Measurements from ENCODE around the gene ARID1B.

The ARID1B gene

DNA sequence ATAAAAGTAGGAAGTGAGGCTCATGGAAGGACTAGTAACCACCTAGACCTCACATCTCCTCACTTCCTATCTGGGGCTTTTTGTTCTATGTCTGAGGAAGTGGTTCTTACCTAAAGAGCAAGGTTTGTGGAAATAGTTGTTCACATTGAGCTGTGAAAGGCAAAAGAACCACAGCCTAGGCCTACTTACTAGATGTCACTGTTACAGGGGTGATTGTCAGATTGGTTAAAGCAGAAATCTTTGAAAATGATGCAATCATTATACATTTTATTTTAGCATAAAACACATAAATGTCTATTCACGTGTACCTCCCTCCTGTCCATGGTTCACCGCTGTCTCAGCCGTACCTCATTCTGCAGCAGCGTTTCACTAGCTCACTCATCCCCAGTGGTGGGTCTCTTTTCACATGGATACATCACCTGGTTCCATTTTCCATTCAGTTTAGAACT lies 277.4 kb downstream of the ARID1B start:
- DNase-seq (ENCODE audit: low spot score), result no peak

DNA sequence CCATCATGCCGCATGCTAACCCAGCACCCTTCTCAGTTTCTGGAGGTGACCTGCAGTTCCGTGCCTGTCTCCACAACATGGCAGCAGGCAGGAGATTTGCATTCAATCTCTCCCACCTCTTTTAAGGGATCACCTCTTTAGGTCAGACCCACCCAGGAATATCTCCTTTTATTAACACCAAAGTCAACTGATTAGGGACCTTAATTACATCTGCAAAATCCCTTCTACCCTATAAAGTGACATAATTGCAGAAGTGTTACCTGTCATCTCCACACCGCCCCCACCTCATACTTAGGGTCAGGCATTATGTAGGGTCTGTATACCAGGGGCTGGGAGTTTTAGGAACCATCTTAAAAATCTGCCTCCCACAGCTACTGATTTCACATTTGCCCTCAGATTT lies 278.7 kb downstream of the ARID1B start:
- DNase-seq (ENCODE audit: low spot score), result no peak

- DNase-seq (ENCODE audit: low spot score), result no peak
These were observed 279.1 kb downstream of the ARID1B start for GRCh38 chr6:157056275-157056674.

DNA sequence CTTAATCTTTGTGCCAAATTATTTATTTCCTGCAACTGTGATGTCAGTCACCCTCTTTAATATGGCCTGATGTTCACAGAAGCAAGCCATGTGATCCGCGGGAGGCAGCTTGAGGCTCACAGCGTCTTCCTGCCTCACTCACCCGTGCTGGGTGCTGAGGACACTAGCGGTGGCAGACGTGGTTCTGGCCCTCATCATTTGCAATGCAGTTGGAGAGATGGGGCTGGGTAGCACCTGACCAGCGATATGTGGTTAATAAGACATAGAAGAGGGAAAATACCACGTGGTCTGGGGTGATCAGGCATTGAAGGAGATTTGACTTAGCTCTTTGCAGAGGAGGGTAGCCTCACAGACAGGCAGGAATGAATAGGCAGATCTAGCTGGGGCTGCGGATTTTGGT lies 281.4 kb downstream of the ARID1B start:
- no peak for DNase-seq (ENCODE audit: low spot score)

DNA sequence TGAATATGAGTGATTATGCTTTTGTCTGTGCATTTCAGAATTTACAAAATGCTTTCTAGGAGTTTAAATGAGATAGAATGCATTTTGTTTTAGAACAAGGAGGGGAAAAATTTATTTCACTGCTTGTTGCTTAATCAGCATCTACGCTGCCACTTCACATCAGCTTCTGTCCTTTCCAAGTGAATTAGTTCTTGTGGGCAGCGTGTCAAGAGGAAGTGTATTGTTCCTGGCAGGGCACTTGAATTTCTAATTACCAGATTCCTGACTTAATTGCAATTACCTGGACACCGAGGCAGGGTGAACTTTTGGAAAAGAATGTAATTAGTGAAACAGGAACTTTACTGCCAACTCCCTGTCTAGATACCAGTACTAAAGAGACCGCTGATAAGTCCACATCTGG lies 282.6 kb downstream of the ARID1B start:
- no peak for DNase-seq (ENCODE audit: low spot score)

GRCh38 chr6:157060440-157060952 lies 283.3 kb downstream of the ARID1B start:
- DNase-seq (ENCODE audit: low spot score), result no peak

GRCh38 chr6:157061770-157062594 lies 284.8 kb downstream of the ARID1B start:
- DNase-seq (ENCODE audit: low spot score), result no peak

GRCh38 chr6:157063176-157063905 lies 286.2 kb downstream of the ARID1B start:
- no peak for DNase-seq (ENCODE audit: low spot score)

- DNase-seq (ENCODE audit: low spot score), result no peak
These were observed 286.7 kb downstream of the ARID1B start for GRCh38 chr6:157063923-157064322.

DNA sequence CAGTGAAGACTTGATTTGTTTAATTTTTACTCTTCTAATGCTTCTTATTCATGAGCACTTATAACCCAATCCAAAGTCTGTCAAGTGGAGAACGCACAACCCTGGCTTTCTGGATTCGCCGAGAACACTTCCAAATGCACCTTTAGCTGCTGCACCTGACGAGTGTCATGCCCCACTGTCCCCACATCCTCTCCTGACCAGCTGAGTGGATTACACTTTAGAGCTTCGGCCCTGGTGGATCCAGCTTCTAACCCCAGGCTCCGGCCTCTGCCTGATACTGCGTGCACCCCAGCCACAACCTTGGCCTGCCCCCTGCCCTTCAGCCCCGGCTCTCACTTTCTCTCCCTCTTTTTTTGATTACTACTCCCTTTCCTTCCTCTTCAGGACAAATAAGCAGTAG lies 287.3 kb downstream of the ARID1B start:
- no peak for DNase-seq (ENCODE audit: low spot score)

- DNase-seq (ENCODE audit: low spot score), result no peak
These were observed 288.2 kb downstream of the ARID1B start for GRCh38 chr6:157065366-157065765.

- DNase-seq (ENCODE audit: low spot score), result no peak
These were observed 289.8 kb downstream of the ARID1B start for GRCh38 chr6:157066781-157067491.

DNA sequence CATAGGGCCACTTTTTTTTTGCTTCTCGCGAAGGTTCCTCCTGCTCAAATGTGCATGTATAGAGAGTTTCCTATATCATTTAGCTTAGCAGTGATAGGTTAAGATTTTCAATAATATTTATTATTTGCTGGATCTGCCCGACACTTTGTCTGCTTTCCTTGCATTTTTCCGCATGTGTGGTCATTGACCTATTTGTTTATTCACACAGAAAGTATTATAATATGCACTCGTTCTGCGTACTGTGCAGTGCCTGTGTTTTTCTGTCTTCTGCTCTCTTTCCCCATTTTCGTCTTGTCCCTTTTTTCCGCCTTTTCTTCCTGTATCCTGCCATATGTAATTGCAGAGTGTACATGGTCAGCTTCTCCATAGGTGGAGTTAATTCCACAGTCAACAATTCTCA lies 290.3 kb downstream of the ARID1B start:
- no peak for DNase-seq (ENCODE audit: low spot score)

GRCh38 chr6:157068691-157069324 lies 291.6 kb downstream of the ARID1B start:
- DNase-seq (ENCODE audit: low spot score), result no peak

DNA sequence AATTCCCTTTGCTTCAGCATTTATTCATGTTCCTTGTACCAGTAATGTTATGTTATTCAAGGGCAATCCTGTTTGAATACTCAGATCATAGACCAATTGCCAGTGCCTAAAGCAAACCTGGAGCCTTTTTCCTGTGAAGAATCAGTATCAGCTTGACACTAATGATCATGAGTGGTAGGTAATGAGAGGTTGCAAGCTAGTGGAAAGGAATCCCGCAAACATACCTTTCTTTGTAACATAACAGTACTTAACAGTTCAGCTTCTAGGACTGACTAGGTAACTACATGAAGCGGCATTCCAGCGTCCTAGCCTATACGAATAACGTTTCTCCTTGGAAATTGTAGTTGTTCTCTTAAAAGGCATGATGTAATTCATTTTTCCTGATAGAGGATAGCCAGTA lies 292.4 kb downstream of the ARID1B start:
- no peak for DNase-seq (ENCODE audit: low spot score)

DNA sequence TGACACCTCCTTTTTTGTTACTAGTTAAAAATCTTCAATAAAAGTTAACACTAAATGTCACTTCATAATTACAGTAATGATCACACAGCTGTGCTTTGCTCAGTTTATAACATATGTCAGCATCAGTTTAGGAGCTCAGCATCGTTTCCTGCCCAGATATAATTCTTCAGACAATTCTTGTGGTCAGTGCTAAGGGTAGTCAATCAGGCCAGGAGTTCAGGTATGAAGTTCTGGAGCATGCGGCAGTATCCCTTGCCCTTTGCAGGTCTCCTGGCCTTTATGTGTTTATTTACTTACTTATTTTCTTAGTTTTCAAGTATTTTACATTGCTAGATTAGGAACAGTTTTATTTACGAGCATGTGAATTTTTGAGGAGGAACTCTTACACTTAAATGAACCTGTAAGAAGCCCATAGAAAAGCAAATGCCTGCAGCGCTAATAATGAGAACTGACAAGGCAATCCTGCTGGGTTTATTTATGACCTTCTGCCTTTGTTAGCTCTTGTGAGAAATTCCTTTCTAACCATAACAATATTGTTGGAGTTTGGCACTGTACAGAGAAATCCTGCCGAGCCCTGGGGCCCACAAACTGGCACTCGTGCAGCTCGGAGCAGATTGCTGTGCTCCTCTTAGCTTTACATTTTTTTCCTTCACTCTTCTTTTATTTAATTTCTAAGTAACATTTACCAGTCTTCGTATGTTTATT lies 293.4 kb downstream of the ARID1B start:
- DNase-seq (ENCODE audit: low spot score), result no peak

- DNase-seq (ENCODE audit: low spot score), result no peak
These were observed 294.9 kb downstream of the ARID1B start for GRCh38 chr6:157072128-157072527.

- DNase-seq (ENCODE audit: low spot score), result no peak
These were observed 296.4 kb downstream of the ARID1B start for GRCh38 chr6:157073596-157073995.

GRCh38 chr6:157074969-157075368 lies 297.8 kb downstream of the ARID1B start:
- DNase-seq (ENCODE audit: low spot score), result no peak

DNA sequence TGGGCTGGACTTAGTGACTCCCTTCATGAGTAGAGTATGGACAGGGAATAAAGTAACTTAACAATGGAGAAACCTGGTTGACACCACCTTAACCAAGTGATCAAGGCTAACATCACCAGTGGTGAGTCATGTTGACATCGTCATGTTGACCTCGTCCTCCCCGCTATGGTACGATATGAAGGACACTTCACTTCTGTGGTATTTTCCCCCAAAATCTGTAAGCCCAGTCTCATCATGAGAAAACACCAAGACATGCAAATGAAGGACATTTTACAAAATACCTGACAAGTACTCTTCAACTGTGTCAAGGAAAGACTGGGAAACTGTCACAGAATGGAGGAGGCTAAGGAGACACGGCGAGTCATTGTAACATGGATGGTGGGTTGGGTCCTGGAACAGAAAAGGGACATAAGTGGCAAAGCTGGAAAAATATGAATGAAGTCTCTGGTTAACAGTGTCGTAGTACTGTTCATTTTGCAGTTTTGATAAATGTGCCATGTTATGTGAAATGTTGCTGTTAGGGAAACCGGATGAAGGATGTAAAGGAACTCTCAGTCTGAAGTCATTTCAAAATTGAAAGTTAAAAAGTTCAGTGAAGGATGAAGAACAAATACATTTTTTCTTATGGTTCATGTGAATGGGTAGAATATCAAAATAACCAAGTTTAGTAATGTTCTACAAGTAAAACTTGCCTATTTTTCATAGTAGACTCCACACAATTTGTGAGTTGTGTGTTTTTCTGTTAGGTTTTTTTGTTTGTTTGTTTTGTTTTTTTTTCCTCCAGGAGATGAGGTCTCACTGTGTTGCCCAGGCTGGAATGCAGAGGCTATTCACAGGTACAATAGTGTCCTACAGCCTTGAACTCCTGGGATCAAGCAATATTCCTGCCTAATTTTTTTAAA lies 298.6 kb downstream of the ARID1B start:
- no peak for DNase-seq (ENCODE audit: low spot score)
